A375 (cell line): ENCODE measurements around the gene KPNA4. TPM values are rescaled to one million over a fixed set of nuclear protein-coding genes. Genes with fewer than 3 reads are reported as not detected.

Source experiments
- small RNA-seq: library from RNA; depleted of rRNA; stranded (forward); fragments of <200 nt; gene quantifications from one replicate; pipeline ENCODE3, GENCODE V24; 2014
- total RNA-seq: library from RNA; depleted of rRNA; stranded (reverse); fragments of >200 nt; shearing (Covaris generic); gene quantifications from 2 replicates; pipeline ENCODE4 v1.2.3, GENCODE V29; 2014; rRNA removed

Gene KPNA4
- 18.6 and 22.6 TPM in 2 replicates for total RNA-seq

GRCh38 chr3:160565442-160566403, at the start of gene KPNA4:
Gene KPNA4 (minus strand): TSS chr3:160565571. CDS start chr3:160565282, 289 bp downstream.

GRCh38 chr3:160449636-160450598, 115.5 kb downstream of the KPNA4 start, which contains the start of gene TRIM59:
Gene TRIM59 (minus strand): TSS chr3:160449786. CDS start chr3:160439183, 10,603 bp downstream.

Small RNA genes lying within 50 kb of the gene (small RNA-seq; reads per million reads assigned to genes)
- gene RNU7-136P, result not detected

Other genes starting within 250 kb of the KPNA4 start
- 16.7 and 28.8 TPM in 2 replicates for gene IFT80, start 166.3 kb downstream of the KPNA4 start, total RNA-seq
- gene SMC4, start 165.9 kb downstream of the KPNA4 start, total RNA-seq, result 162 and 171 TPM in 2 replicates
- 2.5 and 3.4 TPM in 2 replicates for gene TRIM59, start 115.8 kb downstream of the KPNA4 start, total RNA-seq
- 0.24 and 0.30 TPM in 2 replicates for gene ARL14, start 111.6 kb upstream of the KPNA4 start, total RNA-seq
- 1.5 and 1.6 TPM in 2 replicates for gene PPM1L, start 190.7 kb upstream of the KPNA4 start, total RNA-seq